Adipose tissue (tissue), 3 donors: Measurements from ENCODE around the gene VAV2. TPM values are rescaled to one million over a fixed set of nuclear protein-coding genes. Genes with fewer than 3 reads are reported as not detected.
A peak's percentile ranks its signal among the peaks of the same experiment; 100 is the strongest.

Experiments used
- H3K27ac ChIP-seq: one replicate; pipeline ENCODE4 v1.5.1; 2013; ENCODE audit warnings: low read depth, low read length
- WGBS, 3 donors: extraction: QIAGEN DNeasy Blood & Tissue Kit; methylation state at CpG; one replicate each; pipeline ENCODE4 v1.1.7; 2013; 5-methylcytosine and 5-hydroxymethylcytosine counted together
- polyA plus RNA-seq, 3 donors: library from polyadenylated mRNA; stranded (reverse); fragments of 200-250 nt; gene quantifications; one replicate each; pipeline ENCODE4 v1.2.3, GENCODE V29; 2013
- donor health status: healthy with polysubstance abuse.
- donor health status: Bipolar disorder and iron deficiency.
- donor health status: healthy.

VAV2 gene
- polyA plus RNA-seq, 3 donors, result 6.0 to 15.2 (median 6.9) TPM

DNA sequence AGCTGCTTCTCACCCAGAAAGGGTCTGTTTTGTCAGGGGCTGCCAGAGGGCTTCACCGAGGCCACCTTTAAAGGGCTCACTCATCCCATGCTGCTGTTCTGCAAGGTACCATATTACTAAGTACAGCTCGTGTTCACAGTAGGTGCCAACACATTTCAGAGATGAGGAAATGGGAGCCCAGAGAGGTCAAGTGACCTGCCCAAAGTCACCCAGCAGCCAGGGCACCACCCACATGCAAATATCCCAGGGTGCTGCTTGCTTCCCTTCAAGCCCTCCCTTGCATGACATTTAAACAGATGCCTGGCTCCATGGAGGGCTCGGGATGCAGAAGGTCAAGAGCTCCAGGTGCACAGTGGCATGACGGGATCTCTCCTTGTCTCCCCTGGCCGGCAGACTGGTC lies 130.4 kb downstream of the VAV2 start:
- no peak overlapping the region for H3K27ac ChIP-seq
- 90 to 95% (median 91%) methylated on average over 5 of the region's 5 CpGs for WGBS, 3 donors

DNA sequence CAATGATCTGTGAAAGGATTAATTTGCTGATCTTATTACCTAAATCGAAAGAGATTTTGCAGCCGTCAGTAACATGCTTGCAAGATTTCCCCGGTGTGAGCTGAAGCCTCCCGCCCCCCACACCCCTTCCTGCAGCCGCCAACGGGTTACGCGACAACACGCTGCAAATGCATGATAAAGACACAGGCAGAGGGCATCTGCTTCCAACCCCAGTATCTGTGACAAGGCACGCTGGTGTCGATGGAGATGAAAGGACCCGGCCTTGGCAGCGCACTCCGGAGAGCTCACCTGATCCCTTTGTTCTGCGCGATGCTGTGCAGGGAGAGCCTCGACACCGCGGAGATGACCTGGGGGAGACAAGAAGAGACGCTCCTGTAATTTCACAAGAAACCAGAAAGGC lies 131.0 kb downstream of the VAV2 start:
- no peak overlapping the region for H3K27ac ChIP-seq
- 80 to 89% (median 85%) methylated on average over 20 of the region's 20 CpGs for WGBS, 3 donors

DNA sequence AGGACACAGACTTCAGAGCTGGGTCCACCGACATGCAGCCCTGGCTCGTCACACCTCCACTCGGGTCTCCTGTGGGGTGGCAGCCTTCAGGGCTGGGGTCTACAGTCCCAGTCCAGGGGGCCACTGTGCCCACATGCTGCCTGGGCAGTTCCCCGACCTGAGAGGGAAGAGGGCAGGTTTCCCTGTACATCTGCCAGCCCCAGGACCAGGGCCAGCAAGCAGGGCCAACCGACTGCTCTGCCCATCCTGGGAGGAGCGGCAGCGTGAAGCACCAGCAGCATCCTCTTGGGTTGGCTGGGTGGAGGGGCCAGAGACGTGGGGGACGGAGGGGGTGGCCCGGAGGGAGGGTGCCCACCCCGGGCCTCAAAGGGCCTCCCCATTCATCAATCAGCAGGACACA lies 133.4 kb downstream of the VAV2 start:
- WGBS, 3 donors, result 88 to 92% (median 92%) methylated on average over 11 of the region's 11 CpGs
- H3K27ac ChIP-seq, result no peak overlapping the region

DNA sequence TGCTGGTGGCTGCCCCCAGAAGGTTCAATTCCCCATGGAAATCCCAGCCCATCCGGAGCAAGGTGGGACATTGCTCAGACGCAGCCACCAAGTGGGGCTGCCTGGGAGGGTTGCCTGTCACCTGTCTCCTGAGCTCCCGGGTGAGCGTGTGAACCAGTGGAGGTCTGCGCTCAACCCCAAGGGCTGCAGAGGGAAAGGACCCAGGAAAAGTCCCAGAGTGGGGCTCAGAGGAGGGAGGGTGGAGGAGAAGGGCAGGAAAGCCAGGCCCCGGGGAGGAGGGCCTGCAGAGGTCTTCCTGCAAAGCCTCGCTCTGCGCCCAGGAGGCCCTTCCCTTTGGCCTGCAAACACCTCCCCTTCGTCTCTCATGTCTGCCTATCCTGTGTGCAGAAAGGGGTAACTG lies 134.5 kb downstream of the VAV2 start:
- WGBS, 3 donors, result 88 to 96% (median 93%) methylated on average over 9 of the region's 9 CpGs
- no peak overlapping the region for H3K27ac ChIP-seq

DNA sequence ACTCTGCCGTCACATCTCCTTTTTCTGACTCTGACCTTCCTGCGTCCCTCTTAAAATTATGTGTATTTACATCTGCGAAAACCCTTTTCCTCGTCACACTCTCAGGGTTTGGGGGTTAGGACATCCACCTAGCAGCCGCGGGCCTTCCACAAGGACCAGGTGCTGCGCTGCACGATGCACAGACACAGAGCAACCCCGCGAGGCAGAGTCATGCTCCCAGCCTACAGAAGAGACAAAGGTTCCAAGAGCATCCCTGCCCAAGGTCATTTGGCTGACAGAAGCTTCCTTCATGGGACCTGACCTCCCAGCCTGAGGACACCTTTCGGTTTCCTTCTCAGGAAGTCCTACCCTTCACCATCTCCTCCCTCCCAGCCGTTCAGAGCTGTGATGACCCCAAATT lies 135.3 kb downstream of the VAV2 start:
- no peak overlapping the region for H3K27ac ChIP-seq
- 93 to 98% (median 96%) methylated on average over 12 of the region's 12 CpGs for WGBS, 3 donors

DNA sequence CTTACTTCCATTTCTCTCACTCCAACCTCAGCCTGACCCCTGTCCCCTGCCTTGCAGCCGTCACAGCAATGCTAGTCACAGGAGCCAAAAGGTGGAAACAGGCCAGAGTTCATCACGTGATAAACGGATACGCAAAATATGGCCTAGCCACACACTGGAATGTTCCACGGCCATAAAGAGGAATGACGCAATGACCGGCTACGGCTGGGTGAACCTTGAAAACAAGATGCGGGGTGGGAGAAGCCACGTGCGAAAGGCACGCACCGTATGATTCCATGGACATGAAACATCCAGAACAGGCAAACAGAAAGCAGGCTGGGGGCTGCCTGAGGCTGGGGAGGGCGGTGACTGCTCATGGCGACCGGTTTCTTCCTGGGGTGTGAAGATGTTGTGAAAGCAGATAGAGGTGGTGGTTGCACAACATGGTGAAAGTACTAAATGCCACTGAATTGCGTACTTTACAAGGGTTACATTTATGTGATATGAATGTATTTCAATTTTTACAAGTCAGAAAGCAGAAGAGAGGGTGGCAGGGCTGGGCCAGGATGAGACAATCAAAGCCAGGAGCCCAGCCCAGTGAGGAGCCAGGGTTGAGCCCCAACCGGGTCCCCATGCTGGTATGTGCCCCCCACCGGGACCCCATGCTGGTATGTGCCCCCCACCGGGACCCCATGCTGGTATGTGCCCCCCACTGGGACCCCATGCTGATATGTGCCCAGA lies 136.2 kb downstream of the VAV2 start:
- WGBS, 3 donors, result 52 to 72% (median 54%) methylated on average over 20 of the region's 20 CpGs
- H3K27ac ChIP-seq, result peak overlapping the region; percentile 24

DNA sequence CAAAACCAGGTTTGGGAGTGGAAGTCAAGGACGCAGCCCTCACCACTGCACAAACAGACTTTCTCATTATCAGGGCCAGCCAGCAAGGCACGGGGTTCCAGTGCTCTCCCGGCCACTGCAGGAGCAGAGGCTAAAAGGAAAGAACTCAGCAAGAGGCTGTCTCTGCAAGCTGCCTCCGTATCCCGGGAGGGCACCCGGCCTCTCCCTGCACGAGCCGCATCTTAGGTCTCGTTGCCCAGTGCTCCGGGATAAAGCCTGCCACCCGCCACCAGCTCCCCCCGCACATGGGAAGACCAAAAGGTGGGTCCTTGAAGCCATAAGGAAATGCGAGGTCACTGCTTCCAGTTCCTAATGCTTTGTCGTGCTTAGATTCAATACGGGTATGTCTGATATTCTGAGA lies 136.8 kb downstream of the VAV2 start:
- no peak overlapping the region for H3K27ac ChIP-seq
- WGBS, 3 donors, result 74 to 78% (median 75%) methylated on average over 15 of the region's 15 CpGs

DNA sequence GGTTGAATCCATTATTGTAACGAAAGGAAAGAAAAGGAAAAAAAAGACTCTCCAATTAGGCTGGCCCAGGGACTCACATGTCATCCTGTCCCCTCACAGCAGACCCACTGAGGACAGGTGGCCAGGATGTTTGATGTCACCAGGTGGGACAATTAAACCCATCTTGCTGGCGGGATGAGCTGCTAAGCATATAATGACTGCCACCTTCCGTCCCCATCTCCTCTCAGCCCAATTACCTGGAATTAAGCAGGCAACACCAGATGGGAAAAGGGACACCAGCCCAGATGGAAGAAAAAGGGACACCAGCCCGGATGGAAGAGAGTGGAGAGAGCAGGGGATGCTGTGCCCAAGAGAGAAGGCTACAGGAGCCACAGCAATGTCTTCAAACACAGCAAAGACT lies 137.4 kb downstream of the VAV2 start:
- H3K27ac ChIP-seq, result no peak overlapping the region
- 91 to 96% (median 92%) methylated on average over 4 of the region's 4 CpGs for WGBS, 3 donors

DNA sequence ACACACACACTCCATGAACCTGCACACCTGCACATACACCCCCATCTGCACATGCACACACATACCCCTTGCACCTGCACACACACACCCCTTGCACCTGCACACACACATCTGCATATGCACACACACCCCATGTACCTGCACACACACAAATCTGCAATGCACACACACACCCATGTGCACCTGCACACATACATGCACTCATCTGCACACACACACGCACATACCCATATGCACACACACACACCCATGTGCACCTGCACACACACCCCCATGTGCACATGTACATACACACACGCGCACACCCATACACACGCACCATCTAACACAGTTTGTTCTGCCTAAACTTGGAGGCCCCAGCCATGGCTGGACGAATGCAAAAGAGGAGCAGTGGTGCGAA lies 138.1 kb downstream of the VAV2 start:
- WGBS, 3 donors, result 82 to 99% (median 91%) methylated on average over 6 of the region's 6 CpGs
- no peak overlapping the region for H3K27ac ChIP-seq

DNA sequence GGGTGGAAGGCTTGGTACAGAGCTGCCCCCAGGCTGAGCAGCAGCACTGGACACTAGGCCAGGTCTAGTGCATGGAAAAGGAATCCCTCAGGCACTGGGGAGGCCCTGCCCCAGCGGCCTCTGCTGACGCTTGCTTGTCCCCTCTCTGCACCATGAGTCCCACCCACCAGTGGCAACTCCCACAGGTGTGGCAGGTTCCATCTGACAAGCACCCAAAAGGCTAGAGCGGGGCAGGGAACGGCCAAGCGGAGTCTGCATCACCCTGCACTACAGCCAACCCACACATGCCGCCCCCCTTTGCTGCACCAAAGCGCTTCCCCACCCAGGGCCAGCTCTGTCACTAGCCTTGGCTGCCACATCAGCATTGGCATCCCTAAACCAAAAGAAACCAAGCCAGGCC lies 138.8 kb downstream of the VAV2 start:
- H3K27ac ChIP-seq, result no peak overlapping the region
- WGBS, 3 donors, result 98 to 99% (median 99%) methylated on average over 7 of the region's 7 CpGs

DNA sequence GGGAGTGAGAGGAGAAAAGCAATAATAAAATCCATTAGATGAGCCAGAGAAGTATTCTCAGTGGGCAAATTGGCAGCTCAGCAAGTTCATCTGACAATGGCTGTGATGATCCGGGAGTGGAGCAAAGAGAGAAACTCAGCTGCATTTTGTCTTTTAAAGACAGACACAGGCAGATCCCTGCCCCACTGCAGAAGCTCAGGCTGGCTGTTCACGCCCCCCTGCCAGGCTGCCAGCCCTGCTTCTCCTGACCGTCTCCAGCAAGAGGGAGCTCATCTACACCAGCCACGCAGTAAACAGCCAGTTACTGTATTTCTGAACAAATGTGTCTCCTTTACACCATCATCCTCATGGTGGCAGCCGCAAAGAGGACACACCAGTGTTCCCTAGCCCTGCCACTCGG lies 139.7 kb downstream of the VAV2 start:
- 78 to 91% (median 84%) methylated on average over 6 of the region's 6 CpGs for WGBS, 3 donors
- H3K27ac ChIP-seq, result no peak overlapping the region

DNA sequence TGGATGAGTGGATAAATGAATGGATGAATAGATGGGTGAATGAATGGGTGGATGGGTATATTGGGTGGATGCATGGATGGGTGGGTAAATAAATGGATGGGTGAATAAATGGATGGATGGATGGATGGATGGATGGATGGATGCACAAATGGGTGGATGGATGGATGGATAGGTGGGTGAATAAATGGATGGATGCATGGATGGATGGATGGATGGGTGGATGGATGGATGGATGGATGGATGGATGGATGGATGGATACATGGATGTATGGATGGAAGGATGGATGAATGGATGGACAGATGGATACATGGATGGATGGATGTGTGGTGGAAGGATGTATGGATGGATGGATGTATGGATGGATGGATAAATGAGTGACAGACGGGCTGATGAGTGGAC lies 140.4 kb downstream of the VAV2 start:
- no peak overlapping the region for H3K27ac ChIP-seq
- WGBS, 3 donors, result 86 to 94% (median 94%) methylated on average over 1 of the region's 1 CpG

DNA sequence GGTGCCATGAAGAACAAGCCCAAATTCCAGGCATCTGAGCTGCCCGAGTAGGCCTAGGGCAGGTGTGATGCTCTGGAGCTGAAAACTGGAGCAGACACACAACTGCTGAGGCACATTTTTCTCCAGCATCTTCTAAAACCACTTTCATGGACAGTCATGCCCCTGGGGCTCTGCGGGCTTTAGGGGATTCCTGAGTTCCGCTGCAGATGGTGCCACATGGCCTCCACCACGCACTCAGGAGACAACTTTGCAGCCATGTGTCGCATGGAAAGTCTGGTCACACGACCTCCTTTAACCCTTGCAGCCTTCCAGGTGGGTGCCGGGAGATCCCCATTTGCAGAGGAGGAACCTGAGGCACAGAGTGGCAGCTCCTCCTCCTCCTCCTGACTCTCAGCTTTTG lies 141.2 kb downstream of the VAV2 start:
- H3K27ac ChIP-seq, result no peak overlapping the region
- 84 to 93% (median 92%) methylated on average over 7 of the region's 7 CpGs for WGBS, 3 donors

DNA sequence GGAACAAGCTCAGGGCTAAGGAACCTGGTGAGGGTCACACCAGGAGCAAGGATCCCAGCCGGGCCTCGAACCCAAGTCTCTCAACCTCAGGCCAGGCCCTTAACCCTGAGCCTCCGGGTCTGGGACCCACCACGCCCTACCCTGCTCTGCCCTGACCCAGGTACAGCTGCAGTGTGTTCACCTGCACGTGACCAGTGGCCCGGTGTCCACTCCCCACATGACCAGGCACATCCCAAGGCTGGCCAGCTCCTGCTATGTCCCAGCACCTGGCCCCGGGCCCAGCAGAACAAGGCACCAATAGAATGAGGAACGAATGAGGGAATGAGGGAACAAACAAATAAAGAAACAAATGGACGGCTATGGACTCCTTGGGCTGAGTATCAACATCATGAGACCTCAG lies 142.0 kb downstream of the VAV2 start:
- WGBS, 3 donors, result 80 to 95% (median 93%) methylated on average over 9 of the region's 9 CpGs
- H3K27ac ChIP-seq, result no peak overlapping the region

DNA sequence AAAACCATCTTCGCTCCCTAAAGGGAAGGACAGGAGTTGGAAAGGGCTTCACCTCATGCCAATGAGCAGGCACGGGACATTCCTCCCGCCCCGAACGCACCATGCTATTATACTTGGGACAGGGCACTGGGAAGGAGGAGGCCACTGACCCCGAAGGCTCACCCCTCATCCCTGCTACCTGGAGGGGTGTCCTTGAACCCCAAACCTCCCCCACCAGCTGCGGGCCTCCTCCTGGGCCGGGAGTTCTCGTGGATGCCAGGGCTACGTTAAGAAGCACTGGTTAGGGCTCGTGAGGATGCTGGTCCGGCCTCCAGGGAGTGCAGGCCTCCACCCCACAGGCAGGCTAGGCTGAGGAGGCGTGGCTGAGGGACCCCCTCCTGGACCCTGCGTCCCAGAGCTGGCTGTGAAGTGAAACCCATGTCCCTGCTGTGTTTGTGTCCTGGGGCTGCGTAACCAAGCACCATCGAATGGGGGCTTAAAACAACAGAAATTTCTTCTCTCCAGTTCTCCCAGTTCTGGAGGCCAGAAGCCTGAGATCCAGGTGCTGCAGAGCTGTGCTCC lies 142.9 kb downstream of the VAV2 start:
- no peak overlapping the region for H3K27ac ChIP-seq
- WGBS, 3 donors, result 88 to 95% (median 94%) methylated on average over 14 to 16 of the region's 16 CpGs

DNA sequence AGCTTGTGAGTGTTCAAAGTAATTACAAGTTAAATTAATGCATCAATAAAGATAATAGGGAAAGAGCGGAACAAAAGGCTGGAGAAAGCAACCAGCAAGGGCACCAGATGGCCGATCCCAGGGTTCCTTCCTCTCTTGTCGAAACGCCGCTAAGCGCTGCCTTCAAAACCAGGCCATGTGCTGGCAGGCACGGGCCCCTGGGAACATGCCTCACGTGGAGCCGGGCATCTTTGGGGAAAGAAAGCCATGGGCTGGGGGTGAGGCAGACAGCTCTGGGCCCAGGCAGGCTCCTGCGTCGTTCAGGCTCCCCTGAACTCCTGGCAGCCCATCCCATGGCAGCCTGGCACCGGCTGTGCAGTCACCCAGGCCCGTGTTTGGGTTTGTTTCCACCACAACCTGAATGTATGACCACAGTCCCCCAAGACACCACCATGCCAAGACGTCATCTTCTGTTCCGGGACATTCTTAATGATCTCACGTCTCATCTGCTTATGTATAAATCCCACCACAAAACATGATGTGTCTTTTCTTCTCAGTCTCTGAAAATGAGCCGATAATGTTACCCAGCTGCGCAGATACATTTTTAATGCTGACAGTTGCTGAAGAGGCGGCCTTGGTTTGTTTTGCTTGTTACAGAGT lies 143.5 kb downstream of the VAV2 start:
- no peak overlapping the region for H3K27ac ChIP-seq
- WGBS, 3 donors, result 85 to 94% (median 93%) methylated on average over 19 of the region's 19 CpGs

DNA sequence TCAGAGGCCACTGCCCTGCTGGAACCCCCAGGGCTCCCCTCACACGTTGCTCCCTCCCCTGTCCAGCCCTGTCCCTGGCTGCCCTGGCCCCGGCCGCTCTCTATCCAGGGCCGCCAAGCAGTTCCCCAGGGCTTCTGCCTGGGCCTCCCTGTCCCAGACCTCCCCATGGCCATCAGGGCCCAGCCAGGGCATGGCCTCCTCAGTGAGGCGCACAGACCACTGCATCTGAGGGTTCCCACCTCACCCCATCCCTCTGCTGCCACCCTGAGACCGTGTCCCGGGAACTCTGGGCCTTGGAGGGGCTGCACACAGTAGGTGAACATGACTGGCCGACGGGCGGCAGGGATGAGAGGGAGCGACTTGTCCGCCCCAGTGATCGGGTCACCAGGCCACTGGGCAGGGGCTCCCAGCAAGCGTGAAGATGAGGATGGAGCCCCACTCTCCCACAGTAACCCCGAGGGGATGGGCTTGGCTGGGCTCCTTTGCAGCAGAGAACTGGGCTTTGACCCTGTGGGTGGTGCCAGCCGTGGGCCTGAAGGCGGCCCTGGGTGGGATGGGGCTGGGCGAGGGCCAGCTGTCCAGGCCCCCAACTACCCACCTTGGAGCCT lies 145.5 kb downstream of the VAV2 start:
- H3K27ac ChIP-seq, result no peak overlapping the region
- 90 to 94% (median 91%) methylated on average over 18 of the region's 18 CpGs for WGBS, 3 donors

DNA sequence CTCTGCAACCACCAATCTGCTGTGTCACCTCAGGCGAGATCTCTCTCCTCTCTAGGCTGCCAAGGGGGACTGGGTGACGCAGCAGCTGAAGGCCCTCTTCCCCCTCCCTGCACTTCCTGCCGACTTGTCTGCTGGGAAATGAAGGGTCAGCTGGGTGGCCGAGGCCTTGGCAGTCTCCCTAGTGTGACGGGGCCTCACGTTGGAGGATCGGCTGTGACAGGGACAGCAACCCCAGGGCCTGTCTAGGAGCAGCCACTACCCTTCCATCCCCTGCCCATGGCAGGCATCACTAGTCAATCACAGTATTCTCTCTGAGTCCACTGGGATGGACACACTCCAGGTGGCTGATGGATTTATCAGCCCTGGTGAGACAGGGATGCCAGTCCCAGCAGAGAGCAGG lies 146.7 kb downstream of the VAV2 start:
- H3K27ac ChIP-seq, result no peak overlapping the region
- 3 to 42% (median 14%) methylated on average over 7 of the region's 7 CpGs for WGBS, 3 donors

DNA sequence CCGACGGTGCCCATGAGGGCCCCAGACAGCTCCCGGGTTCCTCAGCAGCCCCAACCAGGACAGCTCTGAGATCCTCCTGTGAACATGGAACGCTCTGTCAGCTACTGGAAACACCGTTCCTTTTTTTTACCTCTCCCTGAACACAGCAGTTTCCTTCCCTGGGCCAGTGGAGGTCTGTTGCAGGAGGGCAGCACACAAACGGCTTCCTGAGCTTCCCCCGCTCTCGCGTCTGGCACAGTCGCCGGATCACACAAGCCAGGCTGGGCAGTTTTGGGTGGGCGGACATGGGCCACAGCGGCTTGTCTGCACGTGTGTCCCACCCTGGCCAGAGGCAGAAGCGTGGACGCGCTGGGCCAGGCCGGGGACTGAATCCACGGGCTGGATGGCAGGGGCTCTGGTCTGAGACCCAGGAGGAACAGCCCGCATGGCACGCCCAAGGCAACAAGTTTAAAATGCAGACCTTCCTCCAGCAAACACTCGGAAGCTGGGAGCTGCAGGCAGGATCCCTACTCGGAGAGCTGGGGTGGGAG lies 147.2 kb downstream of the VAV2 start:
- H3K27ac ChIP-seq, result no peak overlapping the region
- WGBS, 3 donors, result 31 to 79% (median 36%) methylated on average over 23 of the region's 23 CpGs
